ENCODE data around the gene BMF. TPM values are rescaled to one million over a fixed set of nuclear protein-coding genes. Genes with fewer than 3 reads are reported as not detected.

Gene BMF
- total and polyA plus RNA-seq, 7 donors = 4.8 to 18.1 (median 15.3) TPM

DNA sequence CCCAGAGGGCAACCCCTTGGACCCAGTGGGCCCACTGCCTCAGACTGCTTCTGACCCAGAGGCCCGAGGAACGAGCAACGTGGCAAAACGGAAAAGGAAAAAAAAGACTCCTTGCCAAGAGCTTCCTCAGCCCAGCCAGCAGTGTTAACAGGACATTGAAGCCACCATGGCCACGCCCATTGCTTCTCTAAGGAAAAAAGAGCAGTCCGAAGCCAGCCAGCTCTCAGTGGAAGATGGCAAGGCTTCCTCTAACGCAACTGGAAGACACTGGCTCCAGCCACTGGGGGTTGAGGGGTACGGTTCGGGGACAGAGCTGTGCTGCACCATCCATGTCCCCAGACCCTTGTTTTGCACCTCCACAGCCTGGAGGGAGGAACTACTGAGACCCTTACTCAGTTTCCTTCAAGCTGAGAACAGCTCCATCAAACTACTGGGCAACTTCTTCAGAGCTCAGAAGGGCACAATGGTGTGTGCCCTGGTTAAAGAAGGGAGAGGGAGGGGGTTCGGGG is 10.7 kb downstream of the BMF start:
- DNase-seq = peak; percentile 77
- 20 to 31% methylated on average over 10 of the region's 10 CpGs for WGBS, 2 donors
- peak overlapping the region; percentile 87 to 98 (median 95) for H3K27ac ChIP-seq
- TF ChIP-seq, protein P1, sequence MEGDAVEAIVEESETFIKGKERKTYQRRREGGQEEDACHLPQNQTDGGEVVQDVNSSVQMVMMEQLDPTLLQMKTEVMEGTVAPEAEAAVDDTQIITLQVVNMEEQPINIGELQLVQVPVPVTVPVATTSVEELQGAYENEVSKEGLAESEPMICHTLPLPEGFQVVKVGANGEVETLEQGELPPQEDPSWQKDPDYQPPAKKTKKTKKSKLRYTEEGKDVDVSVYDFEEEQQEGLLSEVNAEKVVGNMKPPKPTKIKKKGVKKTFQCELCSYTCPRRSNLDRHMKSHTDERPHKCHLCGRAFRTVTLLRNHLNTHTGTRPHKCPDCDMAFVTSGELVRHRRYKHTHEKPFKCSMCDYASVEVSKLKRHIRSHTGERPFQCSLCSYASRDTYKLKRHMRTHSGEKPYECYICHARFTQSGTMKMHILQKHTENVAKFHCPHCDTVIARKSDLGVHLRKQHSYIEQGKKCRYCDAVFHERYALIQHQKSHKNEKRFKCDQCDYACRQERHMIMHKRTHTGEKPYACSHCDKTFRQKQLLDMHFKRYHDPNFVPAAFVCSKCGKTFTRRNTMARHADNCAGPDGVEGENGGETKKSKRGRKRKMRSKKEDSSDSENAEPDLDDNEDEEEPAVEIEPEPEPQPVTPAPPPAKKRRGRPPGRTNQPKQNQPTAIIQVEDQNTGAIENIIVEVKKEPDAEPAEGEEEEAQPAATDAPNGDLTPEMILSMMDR (IDR thresholded peaks at IDR 0.05) = no peak
- TF ChIP-seq POLR2A (IDR thresholded peaks at IDR 0.05) = no peak
- no peak for TF ChIP-seq EP300 (IDR thresholded peaks at IDR 0.05)
- TF ChIP-seq POLR2AphosphoS5 (IDR thresholded peaks at IDR 0.05) = no peak
- H3K27me3 ChIP-seq = no peaks in the 10 kb centered on the region
- H3K9me3 ChIP-seq = no peaks in the 10 kb centered on the region
- no peak overlapping the region for H3K4me3 ChIP-seq
- H3K36me3 ChIP-seq = no peaks in the 10 kb centered on the region
- intact Hi-C loops (cut with DNase I) = no loop called here
- peaks cover 0 to 100% (median 100%) of the 10 kb centered on the region in 4 donors for H3K4me1 ChIP-seq

DNA sequence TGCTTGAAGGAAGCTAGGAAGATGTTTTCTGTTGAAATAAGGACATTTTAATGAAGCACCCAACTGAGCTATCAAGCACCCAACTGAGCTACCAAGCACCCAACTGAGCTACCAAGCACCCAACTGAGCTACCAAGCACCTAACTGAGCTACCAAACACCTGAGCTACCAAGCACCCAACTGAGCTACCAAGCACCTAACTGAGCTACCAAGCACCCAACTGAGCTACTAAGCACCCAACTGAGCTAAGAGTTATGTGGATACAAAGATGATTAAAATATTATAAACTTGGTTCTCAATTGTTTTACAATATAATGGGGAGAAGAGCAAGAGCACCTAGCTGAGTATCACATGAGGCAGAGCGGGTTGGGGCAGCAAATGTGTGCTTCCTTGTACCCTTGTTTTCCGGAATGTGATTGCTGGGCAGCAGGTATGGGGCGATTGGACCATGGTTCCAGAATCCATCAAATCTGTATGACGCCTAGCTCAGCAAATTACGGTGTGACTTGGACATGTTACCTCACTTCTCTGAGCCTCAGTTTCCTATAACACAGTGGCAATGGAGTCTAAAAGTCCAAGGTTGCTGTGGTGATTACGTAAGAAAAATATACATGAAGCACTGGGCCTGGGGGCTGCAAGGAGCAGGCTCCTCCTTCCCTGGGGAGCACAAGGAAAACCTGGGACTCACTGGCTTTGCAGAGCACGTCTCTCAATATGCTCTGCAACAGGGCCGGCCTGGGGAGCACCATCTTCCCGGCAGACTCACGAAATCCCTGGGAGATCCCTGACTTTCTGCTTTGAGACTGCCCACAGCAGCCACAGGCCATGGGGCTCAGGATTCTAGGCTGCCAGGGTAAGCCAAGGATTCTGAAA is 11.3 kb downstream of the BMF start:
- Histone ChIP-seq H3K4me1 (peaks cover 0 to 100% (median 99%) of the 10 kb centered on the region in 4 donors), H3K27ac (peak overlapping the region; percentile 87 to 98 (median 95)), H3K27me3 (no peaks in the 10 kb centered on the region), H3K4me3 (no peak overlapping the region), H3K9me3 (no peaks in the 10 kb centered on the region), H3K36me3 (no peaks in the 10 kb centered on the region)
- no peak for DNase-seq
- intact Hi-C loops (cut with DNase I) = no loop called here
- TF ChIP-seq, protein P1 (IDR thresholded peaks at IDR 0.05) = no peak
- no peak for TF ChIP-seq POLR2A (IDR thresholded peaks at IDR 0.05)
- TF ChIP-seq POLR2AphosphoS5 (IDR thresholded peaks at IDR 0.05) = no peak
- no peak for TF ChIP-seq EP300 (IDR thresholded peaks at IDR 0.05)
- WGBS, 2 donors = 77 to 91% methylated on average over 10 of the region's 10 CpGs

DNA sequence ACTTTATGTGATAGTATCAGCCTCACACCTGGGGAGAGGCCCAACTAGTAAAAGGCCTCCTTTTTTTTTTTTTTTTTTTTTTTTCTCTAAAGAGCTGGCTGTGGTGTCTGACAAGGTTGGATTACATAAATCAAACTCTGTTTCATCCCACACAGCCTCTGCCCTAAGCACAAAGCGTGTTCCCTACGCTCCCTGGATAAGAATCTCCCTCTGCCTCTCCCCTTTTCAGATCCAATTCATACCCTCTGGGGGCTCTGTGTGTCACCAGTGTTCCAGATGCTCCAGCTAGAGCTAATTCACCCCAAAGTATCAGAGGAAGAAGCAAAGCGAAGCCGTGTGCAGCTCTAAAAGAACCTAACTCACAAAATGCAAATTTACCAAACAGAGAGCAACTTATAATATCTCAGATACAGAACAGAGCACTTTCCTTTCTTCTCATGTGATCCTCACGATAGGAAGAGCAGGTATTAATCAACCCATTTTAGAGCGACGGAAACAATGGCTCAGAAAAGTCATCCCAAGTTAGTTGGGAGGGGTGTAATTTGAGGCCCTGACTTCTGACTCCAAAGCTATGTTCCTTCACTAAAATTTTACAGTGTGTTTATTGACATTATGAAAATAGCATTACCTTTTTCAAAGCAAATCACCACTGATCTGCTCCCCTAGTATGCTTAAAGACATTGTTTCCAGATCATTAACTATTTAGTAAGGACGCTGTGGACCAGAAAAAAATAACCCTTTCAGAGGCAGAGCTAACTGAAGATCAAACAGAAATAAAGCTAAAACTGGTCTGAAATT is 12.4 kb downstream of the BMF start:
- H3K4me3 ChIP-seq = no peak overlapping the region
- intact Hi-C loops (cut with DNase I) = no loop called here
- TF ChIP-seq EP300 (IDR thresholded peaks at IDR 0.05) = no peak
- TF ChIP-seq, protein P1 (IDR thresholded peaks at IDR 0.05) = no peak
- no peak for TF ChIP-seq POLR2AphosphoS5 (IDR thresholded peaks at IDR 0.05)
- no peak for TF ChIP-seq POLR2A (IDR thresholded peaks at IDR 0.05)
- peaks cover 0 to 100% (median 98%) of the 10 kb centered on the region in 4 donors for H3K4me1 ChIP-seq
- no peaks in the 10 kb centered on the region for H3K27me3 ChIP-seq
- no peak for DNase-seq
- H3K36me3 ChIP-seq = peaks cover 0 to 4% (median 0%) of the 10 kb centered on the region in 4 donors
- 68 to 76% methylated on average over 8 of the region's 8 CpGs for WGBS, 2 donors
- peak overlapping the region; percentile 13 to 98 (median 95) for H3K27ac ChIP-seq
- no peaks in the 10 kb centered on the region for H3K9me3 ChIP-seq

DNA sequence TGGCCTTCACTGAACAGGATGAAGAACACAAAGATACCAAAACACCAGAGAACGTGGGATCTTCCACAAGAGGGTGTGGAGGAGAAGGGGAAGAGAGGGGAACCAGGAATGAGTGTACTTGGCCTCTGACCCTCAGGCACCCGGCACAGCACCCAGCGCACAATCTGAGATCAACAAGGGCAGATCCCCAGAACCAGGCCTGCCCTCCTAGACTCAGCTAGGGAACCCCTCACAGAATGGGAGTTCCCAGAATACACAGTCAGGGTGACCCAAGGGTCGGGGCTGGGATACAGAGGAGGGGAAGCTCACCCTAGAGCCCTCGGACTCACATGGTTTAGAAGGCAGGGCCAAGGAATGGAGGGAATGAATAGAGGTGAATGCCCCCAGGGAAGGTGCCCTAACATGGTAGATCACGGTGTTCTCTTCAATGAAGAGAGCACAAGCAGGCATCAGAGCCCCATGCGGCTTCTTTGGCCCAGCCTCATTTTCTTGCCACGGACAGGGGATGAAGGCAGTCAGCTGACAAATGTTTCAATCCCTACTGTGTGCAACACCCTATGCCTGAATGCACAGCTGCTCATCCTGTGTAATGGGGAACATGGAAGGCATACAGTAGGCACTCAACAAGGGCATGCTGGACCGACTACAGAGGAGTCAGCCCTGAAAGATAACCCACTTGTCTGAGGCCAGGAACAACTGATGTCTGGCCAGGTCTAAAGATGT is 13.1 kb downstream of the BMF start:
- WGBS, 2 donors = 70 to 71% methylated on average over 9 of the region's 9 CpGs

More for the DNA sequence above, 13.1 kb downstream of the BMF start:
- no peak for TF ChIP-seq EP300 (IDR thresholded peaks at IDR 0.05)
- TF ChIP-seq, protein P1 (IDR thresholded peaks at IDR 0.05) = no peak
- no peak for TF ChIP-seq POLR2A (IDR thresholded peaks at IDR 0.05)
- TF ChIP-seq POLR2AphosphoS5 (IDR thresholded peaks at IDR 0.05) = no peak
- Histone ChIP-seq H3K4me3 (no peak overlapping the region), H3K4me1 (peaks cover 0 to 100% (median 97%) of the 10 kb centered on the region in 4 donors), H3K27ac (peak overlapping the region; percentile 22 to 98 (median 95)), H3K27me3 (no peaks in the 10 kb centered on the region), H3K9me3 (no peaks in the 10 kb centered on the region), H3K36me3 (peaks cover 0 to 12% (median 0%) of the 10 kb centered on the region in 4 donors)
- DNase-seq = no peak
- intact Hi-C loops (cut with DNase I) = no loop called here

All from sigmoid colon (tissue), 7 donors.